ENCODE measurements around the gene HBQ1.
A peak's percentile ranks its signal among the peaks of the same experiment; 100 is the strongest.
"Not testable (repeated sequence)": the region's sequence is repeated elsewhere in the genome, so short reads cannot be mapped to it uniquely, and the experiment has no call there.

Gene HBQ1

GRCh38 chr16:204046-204445, 23.8 kb downstream of the HBQ1 start:
- DNase-seq (ENCODE audit: low read depth in 2 of 2, low spot score in 1 of 2) = not testable (repeated sequence)

- DNase-seq (ENCODE audit: low read depth in 2 of 2, low spot score in 1 of 2) = not testable (repeated sequence)
These were observed 29.1 kb downstream of the HBQ1 start for GRCh38 chr16:209359-209758.

DNA sequence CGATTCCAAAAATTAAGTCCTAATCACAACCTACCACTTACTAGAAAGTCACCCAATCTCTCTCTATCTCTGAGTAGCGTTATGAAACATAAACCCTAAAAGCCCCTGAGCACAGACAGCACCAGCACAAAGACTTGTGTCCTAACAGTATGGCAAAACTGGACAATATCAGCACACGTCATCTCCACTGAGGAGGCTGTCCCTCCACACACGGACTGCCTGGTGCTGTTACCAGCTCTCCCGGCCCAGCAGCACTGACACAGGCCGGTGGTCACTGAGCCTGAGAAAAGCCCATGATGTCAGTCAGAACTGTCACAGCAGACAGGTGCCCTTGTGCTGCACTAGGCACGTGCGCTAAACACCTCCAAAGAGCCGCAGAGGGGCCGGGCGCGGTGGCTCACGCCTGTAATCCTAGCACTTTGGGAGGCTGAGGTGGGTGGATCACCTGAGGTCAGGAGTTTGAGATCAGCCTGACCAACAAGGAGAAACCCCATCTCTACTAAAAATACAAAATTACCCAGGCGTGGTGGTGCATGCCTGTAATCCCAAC, 31.4 kb downstream of the HBQ1 start:
- not testable (repeated sequence) for DNase-seq (ENCODE audit: low read depth in 2 of 2, low spot score in 1 of 2)

- no peak for DNase-seq (ENCODE audit: low read depth in 2 of 2, low spot score in 1 of 2)
These were observed 32.7 kb downstream of the HBQ1 start for GRCh38 chr16:212999-213398.

GRCh38 chr16:220021-220420, 39.8 kb downstream of the HBQ1 start:
- no peak for DNase-seq (ENCODE audit: low read depth in 2 of 2, low spot score in 1 of 2)

DNA sequence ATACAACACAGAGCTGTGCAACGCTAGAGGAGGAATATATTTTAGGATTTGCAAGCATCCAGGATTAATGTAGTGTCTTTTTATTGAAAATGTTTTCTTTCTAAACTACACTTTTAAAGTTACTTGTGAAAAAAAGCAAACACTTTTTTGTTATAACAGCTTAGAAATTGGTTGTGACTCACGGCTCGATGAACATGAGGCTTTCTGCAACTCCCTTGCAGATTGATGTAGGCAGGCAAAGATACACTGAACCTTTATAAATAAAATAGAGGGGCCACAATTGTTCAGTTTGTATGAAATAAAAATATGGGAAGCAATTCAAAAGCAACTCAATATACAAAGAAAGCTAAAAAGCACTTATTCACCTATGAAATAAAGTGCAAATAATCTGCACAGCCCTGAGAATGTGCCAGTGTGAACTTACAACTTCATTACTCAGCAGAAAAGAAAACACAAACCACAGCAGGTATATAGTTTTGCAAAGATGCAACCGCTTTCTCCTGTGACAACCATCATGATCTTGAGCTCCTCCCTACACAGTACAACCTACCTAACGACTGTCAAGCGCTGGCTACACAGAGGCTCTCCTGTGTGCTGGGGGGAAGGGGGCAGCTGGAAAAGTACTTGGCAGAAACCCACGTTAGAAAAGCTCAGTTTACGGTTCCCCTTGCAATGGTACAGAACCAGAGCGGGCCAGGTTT, 48.0 kb downstream of the HBQ1 start:
- no peak for DNase-seq (ENCODE audit: low read depth in 2 of 2, low spot score in 1 of 2)

DNA sequence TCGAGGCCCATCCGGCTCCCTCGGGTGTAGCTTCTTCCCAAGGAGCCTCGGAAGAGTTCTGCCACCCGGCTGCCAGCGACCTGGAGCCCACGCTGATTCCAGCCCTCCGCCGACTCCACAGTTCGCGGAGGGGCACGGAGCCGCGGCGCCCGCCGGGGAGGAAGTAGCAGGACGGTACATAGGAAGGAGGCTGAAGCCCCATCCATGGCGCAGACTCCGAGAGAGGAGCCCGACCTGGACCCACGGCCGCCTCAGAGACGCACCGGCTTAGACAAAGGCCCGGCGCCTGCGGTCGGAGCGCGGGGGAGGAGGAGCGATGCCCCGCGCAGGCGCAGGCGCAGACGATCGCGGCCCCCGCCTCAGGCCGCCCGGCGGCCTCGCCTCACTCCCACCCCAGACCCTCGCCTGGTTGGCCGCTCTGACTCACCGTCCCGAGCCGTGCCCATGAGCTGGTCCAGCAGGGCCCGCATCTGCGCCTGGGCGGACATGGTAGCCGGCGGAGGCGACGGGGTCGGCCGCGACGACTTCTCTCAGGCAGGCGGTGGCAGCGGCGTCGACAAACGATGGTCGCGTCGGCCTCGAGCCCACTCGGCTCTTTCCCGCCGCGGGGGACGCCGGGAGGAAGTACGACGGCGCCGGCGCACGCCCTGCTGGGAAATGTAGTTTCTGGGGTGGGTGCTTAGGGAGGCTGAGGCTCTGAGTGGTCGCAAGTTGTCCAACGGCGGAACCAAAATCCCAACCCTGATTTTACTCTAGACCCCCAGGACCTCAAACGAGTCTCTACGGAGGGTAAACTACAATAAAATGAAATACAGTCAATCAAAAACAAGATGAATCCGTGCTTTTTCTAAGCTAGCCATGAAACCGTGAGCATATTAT, 48.8 kb downstream of the HBQ1 start, which contains the start of gene LUC7L:
Gene LUC7L, minus strand, starts transcription at position 598 of the 879 bp plus-strand sequence. Its CDS starts 110 bp downstream, at position 488.
- DNase-seq (ENCODE audit: low read depth in 2 of 2, low spot score in 1 of 2) = peak; percentile 64 to 74

DNA sequence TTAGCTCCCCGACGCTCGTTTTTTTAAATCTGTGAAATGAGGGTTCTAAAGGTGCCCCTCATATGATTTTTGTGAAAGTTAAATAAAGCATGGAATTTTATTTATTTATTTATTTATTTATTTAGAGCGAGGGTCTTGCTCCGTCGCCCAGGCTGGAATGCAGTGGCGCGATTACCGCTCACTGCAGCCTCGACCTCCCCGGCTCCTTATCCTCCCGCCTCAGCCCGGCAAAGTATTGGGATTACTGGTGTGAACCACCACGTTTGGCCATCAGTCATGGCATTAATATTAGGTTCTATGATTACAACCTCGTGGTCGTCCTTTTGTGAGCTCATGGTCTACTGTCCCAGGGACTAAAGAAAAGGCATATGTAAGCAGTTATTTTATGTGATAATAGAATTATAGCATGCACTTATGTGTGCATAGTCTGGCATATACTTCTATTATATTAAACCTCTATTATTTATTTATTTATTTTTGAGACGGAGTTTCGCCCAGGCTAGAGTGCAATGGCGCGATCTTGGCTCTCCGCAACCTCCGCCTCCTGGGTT, 49.5 kb downstream of the HBQ1 start:
- DNase-seq (ENCODE audit: low read depth in 2 of 2, low spot score in 1 of 2) = no peak

DNA sequence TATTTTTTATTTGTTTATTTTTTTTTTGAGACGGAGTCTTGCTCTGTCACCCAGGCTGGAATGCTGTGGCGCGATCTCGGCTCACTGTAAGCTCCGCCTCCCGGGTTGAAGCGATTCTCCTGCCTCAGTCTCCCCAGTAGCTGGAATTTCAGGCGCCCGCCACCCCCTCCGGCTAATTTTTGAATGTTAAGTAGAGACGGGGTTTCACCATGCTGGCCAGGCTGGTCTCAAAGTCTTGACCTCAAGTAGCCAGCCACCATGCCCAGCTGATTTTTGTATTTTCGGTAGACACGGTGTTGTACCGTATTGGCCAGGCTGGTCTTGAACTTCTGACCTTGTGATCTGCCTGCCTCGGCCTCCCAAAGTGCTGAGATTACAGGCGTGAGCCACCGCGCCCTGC, 50.1 kb downstream of the HBQ1 start:
- DNase-seq (ENCODE audit: low read depth in 2 of 2, low spot score in 1 of 2) = not testable (repeated sequence)

Measured in stimulated activated CD8-positive, alpha-beta memory T cell treated with anti-CD3 and anti-CD28 coated beads, Interleukin-4, amount 100 ng/mL, for 1 hour (primary cell).